BJ (cell line): ENCODE results near the gene DDAH1. TPM values are rescaled to one million over a fixed set of nuclear protein-coding genes. Genes with fewer than 3 reads are reported as not detected.
"Not testable (repeated sequence)": the region's sequence is repeated elsewhere in the genome, so short reads cannot be mapped to it uniquely, and the experiment has no call there.

Source experiments
- CTCF ChIA-PET: fragments of 350-600 bp; formaldehyde crosslinking; extraction: SDS; loops from one replicate; lab custom pipeline; 2021; ENCODE audit warnings: antibody characterized with exemption, inconsistent platforms; lab: Yijun Ruan, JAX
- POLR2A ChIA-PET: fragments of 300-600 bp; sonication (Branson Sonifier 250); formaldehyde crosslinking; extraction: SDS; loops from one replicate; lab custom pipeline; 2021; ENCODE audit warnings: antibody characterized with exemption; lab: Charles Lee
- DNase-seq: peaks from one replicate; pipeline ENCODE4 v3.0.0-alpha.2; 2011; ENCODE audit warnings: low read depth
- H3K27me3 ChIP-seq: 2 replicates; pipeline ENCODE4 v1.6.0; 2011; ENCODE audit warnings: low read length; ENCODE audit not compliant: control insufficient read depth, insufficient read depth
- H3K36me3 ChIP-seq: 2 replicates; pipeline ENCODE4 v1.5.1; 2011; ENCODE audit warnings: low read length; ENCODE audit not compliant: control insufficient read depth, insufficient read depth
- H3K4me3 ChIP-seq: 2 replicates; pipeline ENCODE4 v1.5.1; 2011; ENCODE audit warnings: low read depth, mild to moderate bottlenecking, control low read depth, low read length
- CTCF ChIP-seq: IDR thresholded peaks from 2 replicates; pipeline ENCODE4 v1.5.1; 2011; ENCODE audit warnings: low read depth, mild to moderate bottlenecking, control low read depth, inconsistent platforms, low read length, moderate library complexity; ENCODE audit not compliant: insufficient read depth
- polyA plus RNA-seq: library from polyadenylated mRNA; depleted of rRNA; stranded (reverse); fragments of >200 nt; gene quantifications from 2 replicates; pipeline ENCODE4 v1.2.3, GENCODE V29; 2011

The DDAH1 gene
- polyA plus RNA-seq, 1 experiment = 244 TPM

- DNase-seq = no peak
- H3K36me3 ChIP-seq = 0 out of 2 replicates have a peak, but pooled peaks cover 2% of the 10 kb centered on the region
- ChIA-PET CTCF (interaction anchor here (1.1 to 1.3 kb wide), 2 partner anchors 11 kb away, joined by 3 read pairs; no protein-coding TSS in a partner anchor), POLR2A (no interaction called here)
- H3K27me3 ChIP-seq = no peaks in the 10 kb centered on the region
- H3K4me3 ChIP-seq = no peak overlapping the region
- no peak for TF ChIP-seq CTCF
These were observed 8.4 kb upstream of the DDAH1 start for GRCh38 chr1:85473390-85473789.

GRCh38 chr1:85471558-85471957 lies 6.6 kb upstream of the DDAH1 start:
- TF ChIP-seq CTCF = no peak
- Histone ChIP-seq H3K36me3 (0 out of 2 replicates have a peak, but pooled peaks cover 2% of the 10 kb centered on the region), H3K4me3 (no peak overlapping the region), H3K27me3 (no peaks in the 10 kb centered on the region)
- CTCF ChIA-PET = no interaction called here
- POLR2A ChIA-PET = no interaction called here
- DNase-seq = no peak

- H3K27me3 ChIP-seq, DNase-seq, H3K36me3 ChIP-seq, H3K4me3 ChIP-seq, POLR2A ChIA-PET: not testable (repeated sequence)
- CTCF ChIA-PET = interaction anchor here (1.8 kb wide), 1 partner anchor 10 kb away, joined by 6 read pairs; no protein-coding TSS in a partner anchor
These were observed 5.2 kb upstream of the DDAH1 start for GRCh38 chr1:85470130-85470529.

GRCh38 chr1:85467929-85468540 lies 3.1 kb upstream of the DDAH1 start:
- DNase-seq = no peak
- TF ChIP-seq CTCF = no peak
- POLR2A ChIA-PET = no interaction called here
- H3K27me3 ChIP-seq = no peaks in the 10 kb centered on the region
- H3K36me3 ChIP-seq = 0 out of 2 replicates have a peak, but pooled peaks cover 2% of the 10 kb centered on the region
- H3K4me3 ChIP-seq = no peak overlapping the region
- CTCF ChIA-PET = interaction anchor here (1.2 to 1.8 kb wide), 3 partner anchors 15 to 159 kb away, joined by 3 to 8 read pairs (median 3); no protein-coding TSS in a partner anchor

- DNase-seq = no peak
- Histone ChIP-seq H3K27me3 (no peaks in the 10 kb centered on the region), H3K36me3 (0 out of 2 replicates have a peak, but pooled peaks cover 2% of the 10 kb centered on the region), H3K4me3 (no peak overlapping the region)
- no peak for TF ChIP-seq CTCF
- ChIA-PET CTCF (interaction anchor here (1.2 kb wide), 1 partner anchor 28 kb away, joined by 3 read pairs; no protein-coding TSS in a partner anchor), POLR2A (no interaction called here)
These were observed 2.1 kb upstream of the DDAH1 start for GRCh38 chr1:85467036-85467435.
